ENCODE results near the gene BCL2A1. TPM values are rescaled to one million over a fixed set of nuclear protein-coding genes. Genes with fewer than 3 reads are reported as not detected.
"Not testable (repeated sequence)": the region's sequence is repeated elsewhere in the genome, so short reads cannot be mapped to it uniquely, and the experiment has no call there.

Gene BCL2A1
- polyA plus RNA-seq (2012; ENCODE audit: insufficient read depth, insufficient read length), result not detected

- DNase-seq (ENCODE audit: low read depth, low spot score), result peak; percentile 55
Observed at GRCh38 chr15:79970624-79971434, at the start of gene BCL2A1. TSS of gene BCL2A1 (minus strand) at chr15:79971196. CDS start at chr15:79971119, 77 bp downstream.

GRCh38 chr15:80020731-80021130 lies 49.7 kb upstream of the BCL2A1 start:
- DNase-seq (ENCODE audit: low read depth, low spot score), result no peak
- no peak overlapping the region for H3K4me3 ChIP-seq (ENCODE audit: low read length)

More at GRCh38 chr15:79970624-79971434, at the start of gene BCL2A1:
- peak within 1 kb of the TSS; percentile 1; the same call in 1 of the 2 replicates for H3K4me3 ChIP-seq (ENCODE audit: low read length)

GRCh38 chr15:80020149-80020548 lies 49.2 kb upstream of the BCL2A1 start:
- DNase-seq (ENCODE audit: low read depth, low spot score); H3K4me3 ChIP-seq (ENCODE audit: low read length): not testable (repeated sequence)

GRCh38 chr15:80019168-80019745 lies 48.3 kb upstream of the BCL2A1 start:
- H3K4me3 ChIP-seq (ENCODE audit: low read length), result no peak overlapping the region
- no peak for DNase-seq (ENCODE audit: low read depth, low spot score)

- H3K4me3 ChIP-seq (ENCODE audit: low read length); DNase-seq (ENCODE audit: low read depth, low spot score): not testable (repeated sequence)
Observed at GRCh38 chr15:80017139-80017538, 46.1 kb upstream of the BCL2A1 start.

GRCh38 chr15:80016506-80016905 lies 45.5 kb upstream of the BCL2A1 start:
- H3K4me3 ChIP-seq (ENCODE audit: low read length); DNase-seq (ENCODE audit: low read depth, low spot score): not testable (repeated sequence)

GRCh38 chr15:80015156-80015555 lies 44.2 kb upstream of the BCL2A1 start:
- H3K4me3 ChIP-seq (ENCODE audit: low read length), result no peak overlapping the region
- DNase-seq (ENCODE audit: low read depth, low spot score), result no peak

- DNase-seq (ENCODE audit: low read depth, low spot score); H3K4me3 ChIP-seq (ENCODE audit: low read length): not testable (repeated sequence)
Observed at GRCh38 chr15:80014186-80014585, 43.2 kb upstream of the BCL2A1 start.

- no peak for DNase-seq (ENCODE audit: low read depth, low spot score)
- H3K4me3 ChIP-seq (ENCODE audit: low read length), result no peak overlapping the region
Observed at GRCh38 chr15:80012060-80012726, 41.2 kb upstream of the BCL2A1 start.

- H3K4me3 ChIP-seq (ENCODE audit: low read length), result no peak overlapping the region
Observed at GRCh38 chr15:80011596-80011995, 40.6 kb upstream of the BCL2A1 start.

GRCh38 chr15:80011041-80011523 lies 40.1 kb upstream of the BCL2A1 start:
- not testable (repeated sequence) for DNase-seq (ENCODE audit: low read depth, low spot score); H3K4me3 ChIP-seq (ENCODE audit: low read length)

More at GRCh38 chr15:80011596-80011995, 40.6 kb upstream of the BCL2A1 start:
- DNase-seq (ENCODE audit: low read depth, low spot score), result no peak

- no peak overlapping the region for H3K4me3 ChIP-seq (ENCODE audit: low read length)
- DNase-seq (ENCODE audit: low read depth, low spot score), result no peak
Observed at GRCh38 chr15:80010131-80010673, 39.2 kb upstream of the BCL2A1 start.

GRCh38 chr15:80007532-80007931 lies 36.5 kb upstream of the BCL2A1 start:
- DNase-seq (ENCODE audit: low read depth, low spot score), result no peak

GRCh38 chr15:80006946-80007345 lies 36.0 kb upstream of the BCL2A1 start:
- H3K4me3 ChIP-seq (ENCODE audit: low read length), result no peak overlapping the region
- no peak for DNase-seq (ENCODE audit: low read depth, low spot score)

More at GRCh38 chr15:80007532-80007931, 36.5 kb upstream of the BCL2A1 start:
- H3K4me3 ChIP-seq (ENCODE audit: low read length), result no peak overlapping the region

- DNase-seq (ENCODE audit: low read depth, low spot score), result no peak
- H3K4me3 ChIP-seq (ENCODE audit: low read length), result no peak overlapping the region
Observed at GRCh38 chr15:80003934-80004472, 33.0 kb upstream of the BCL2A1 start.

- H3K4me3 ChIP-seq (ENCODE audit: low read length), result no peak overlapping the region
- DNase-seq (ENCODE audit: low read depth, low spot score), result no peak
Observed at GRCh38 chr15:80003171-80003570, 32.2 kb upstream of the BCL2A1 start.

GRCh38 chr15:80002267-80002666 lies 31.3 kb upstream of the BCL2A1 start:
- DNase-seq (ENCODE audit: low read depth, low spot score), result no peak
- H3K4me3 ChIP-seq (ENCODE audit: low read length), result no peak overlapping the region

- H3K4me3 ChIP-seq (ENCODE audit: low read length), result no peak overlapping the region
- no peak for DNase-seq (ENCODE audit: low read depth, low spot score)
Observed at GRCh38 chr15:79994615-79995014, 23.6 kb upstream of the BCL2A1 start.

- H3K4me3 ChIP-seq (ENCODE audit: low read length), result no peak overlapping the region
- no peak for DNase-seq (ENCODE audit: low read depth, low spot score)
Observed at GRCh38 chr15:79991826-79992225, 20.8 kb upstream of the BCL2A1 start.
